NCI-H2029 treated with DMSO at 0.1 percent for 48 hours (cell line): ENCODE data around the gene PEG3.

ENCODE experiments used
- DNase-seq: peaks from one replicate; lab custom pipeline; 2025; lab: John Stamatoyannopoulos, UW

The PEG3 gene

GRCh38 chr19:56808717-56809392, 31.7 kb downstream of the PEG3 start:
- DNase-seq: no peak

GRCh38 chr19:56806639-56807038, 33.9 kb downstream of the PEG3 start:
- no peak for DNase-seq
